ENCODE measurements around the gene APOL1. TPM values are rescaled to one million over a fixed set of nuclear protein-coding genes. Genes with fewer than 3 reads are reported as not detected.
A peak's percentile ranks its signal among the peaks of the same experiment; 100 is the strongest.

The APOL1 gene
- total and polyA plus RNA-seq, 7 experiments from 2014 or later: 6.2 to 91.1 (median 17.8) TPM

DNA sequence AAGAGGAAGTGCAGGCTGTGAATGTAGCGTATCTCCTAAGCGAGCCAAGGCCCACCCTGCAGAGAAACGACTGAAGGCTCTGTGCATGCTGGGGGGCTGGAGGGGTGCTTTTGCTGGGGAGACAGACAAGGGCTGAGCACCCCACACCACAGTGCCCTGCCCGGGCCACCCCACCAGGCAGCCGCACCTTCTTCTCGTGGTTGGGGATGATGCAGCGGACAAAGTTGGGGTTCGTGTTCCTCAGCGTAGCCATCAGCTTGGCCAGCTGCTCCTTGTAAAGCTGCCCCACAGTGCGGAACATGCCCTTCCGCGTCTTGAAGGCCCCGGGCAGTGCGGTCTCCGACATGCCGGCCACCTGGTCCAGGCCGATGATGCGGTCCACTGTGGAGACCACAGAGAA is 53.3 kb downstream of the APOL1 start:
- H3K27me3 ChIP-seq (ENCODE audit: control insufficient read depth in 2 of 2, insufficient read depth in 2 of 2, low read length in 2 of 2): no peaks in the 10 kb centered on the region
- CTCF ChIA-PET: no interaction called here
- H3K9me3 Mint-ChIP-seq: peaks cover 0 to 2% (median 0%) of the 10 kb centered on the region in 11 donors
- peaks cover 6 to 16% (median 8%) of the 10 kb centered on the region in 7 donors for H3K4me1 Mint-ChIP-seq
- H3K27me3 Mint-ChIP-seq: no peaks in the 10 kb centered on the region
- H3K4me3 Mint-ChIP-seq: no peak overlapping the region
- H3K36me3 Mint-ChIP-seq: peaks cover 7 to 56% (median 22%) of the 10 kb centered on the region in 5 donors
- intact Hi-C loops (cut with micrococcal nuclease): no loop called here
- POLR2A ChIA-PET: interaction anchor here (0.6 to 1.6 kb wide), 3 partner anchors 8 to 272 kb away, joined by 4 to 5 read pairs (median 5); no protein-coding TSS in a partner anchor
- H3K4me3 ChIP-seq (ENCODE audit: low read length): no peak overlapping the region
- DNase-seq (no peak), ATAC-seq (no peak)
- peaks cover 49 to 100% (median 53%) of the 10 kb centered on the region in 3 experiments for H3K36me3 ChIP-seq (ENCODE audit: control insufficient read depth in 2 of 3, insufficient read depth in 3 of 3, low read length in 3 of 3)
- peaks cover 0 to 3% of the 10 kb centered on the region in 2 donors for H3K4me1 ChIP-seq (ENCODE audit: control insufficient read depth in 2 of 2, insufficient read depth in 2 of 2, low read length in 2 of 2)
- no peak overlapping the region for H3K27ac ChIP-seq (ENCODE audit: low read depth, low read length)
- H3K9me3 ChIP-seq (ENCODE audit: control insufficient read depth in 2 of 3, low read length in 3 of 3): no peaks in the 10 kb centered on the region
- peak overlapping the region in 1 of 9 donors; percentile 51 for H3K27ac Mint-ChIP-seq

DNA sequence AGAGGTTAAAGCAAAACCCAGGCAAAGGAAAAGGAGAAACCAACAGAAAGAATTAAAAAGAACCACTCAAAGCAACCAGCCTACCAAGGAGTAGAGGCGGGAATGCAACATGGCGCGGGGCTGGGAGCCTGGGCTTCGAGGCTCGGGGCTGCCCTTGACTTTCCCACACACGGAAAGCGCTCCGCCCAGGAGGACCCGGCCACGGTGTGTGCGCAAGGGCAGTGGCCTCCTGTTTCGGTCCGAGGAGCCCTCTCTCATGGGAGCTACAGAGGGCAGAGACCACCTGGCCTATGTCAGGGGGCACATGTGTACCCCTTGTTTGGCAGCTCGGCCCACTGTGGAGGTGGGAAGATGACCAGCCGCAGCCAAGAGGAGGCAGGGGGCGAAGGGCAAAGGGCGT is 55.9 kb downstream of the APOL1 start:
- H3K27me3 ChIP-seq (ENCODE audit: control insufficient read depth in 2 of 2, insufficient read depth in 2 of 2, low read length in 2 of 2): no peaks in the 10 kb centered on the region
- H3K4me1 ChIP-seq (ENCODE audit: control insufficient read depth in 2 of 2, insufficient read depth in 2 of 2, low read length in 2 of 2): no peaks in the 10 kb centered on the region
- Mint-ChIP-seq H3K4me3 (no peak overlapping the region), H3K9me3 (peaks cover 0 to 2% (median 0%) of the 10 kb centered on the region in 11 donors), H3K4me1 (peaks cover 0 to 8% (median 4%) of the 10 kb centered on the region in 7 donors), H3K27me3 (no peaks in the 10 kb centered on the region), H3K27ac (peak overlapping the region in 5 of 9 donors; percentile 10 to 76 (median 25)), H3K36me3 (peaks cover 10 to 60% (median 19%) of the 10 kb centered on the region in 5 donors)
- intact Hi-C loops (cut with micrococcal nuclease): no loop called here
- POLR2A ChIA-PET: interaction anchor here (0.6 kb wide), 1 partner anchor 36 kb away, joined by 5 read pairs; no protein-coding TSS in a partner anchor
- no peak for DNase-seq
- no peaks in the 10 kb centered on the region for H3K9me3 ChIP-seq (ENCODE audit: control insufficient read depth in 2 of 3, low read length in 3 of 3)
- CTCF ChIA-PET: no interaction called here
- H3K27ac ChIP-seq (ENCODE audit: low read depth, low read length): no peak overlapping the region
- H3K4me3 ChIP-seq (ENCODE audit: low read length): no peak overlapping the region
- H3K36me3 ChIP-seq (ENCODE audit: control insufficient read depth in 2 of 3, insufficient read depth in 3 of 3, low read length in 3 of 3): peaks cover 52 to 100% (median 60%) of the 10 kb centered on the region in 3 experiments
- no peak for ATAC-seq

DNA sequence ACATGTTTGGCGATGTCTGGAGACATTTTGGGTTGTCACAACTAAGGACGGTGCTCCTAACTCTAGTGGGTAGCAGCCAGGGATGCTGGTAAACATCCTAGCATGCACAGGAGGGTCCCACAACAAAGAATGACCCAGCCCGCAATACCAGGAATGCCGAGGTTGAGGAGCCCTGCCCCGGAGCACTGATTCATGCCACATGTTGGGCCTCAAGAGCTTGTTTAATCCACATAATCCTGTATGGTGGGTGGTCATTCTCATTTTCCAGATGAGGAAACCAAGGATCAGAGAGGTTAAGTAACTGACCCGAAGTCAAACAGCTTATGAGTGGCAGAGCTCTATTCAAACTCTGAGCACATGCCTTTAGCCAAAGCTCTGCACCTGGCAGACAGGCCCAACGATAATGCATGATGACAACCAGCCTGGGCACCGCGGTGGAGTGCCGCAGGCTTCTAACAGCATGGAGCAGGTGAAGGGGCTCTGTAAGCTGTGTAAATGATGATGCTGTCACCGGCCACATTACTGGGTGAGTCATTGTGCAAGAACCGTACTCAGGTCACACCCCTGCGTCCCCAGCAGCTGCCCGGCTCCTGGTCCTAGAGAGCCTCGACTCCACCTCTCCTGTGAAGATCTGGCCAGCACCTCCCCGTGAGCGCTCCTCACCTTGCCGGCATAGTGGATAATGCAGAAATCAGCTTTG is 58.6 kb downstream of the APOL1 start:
- peak overlapping the region in 1 of 9 donors; percentile 72 for H3K27ac Mint-ChIP-seq

DNA sequence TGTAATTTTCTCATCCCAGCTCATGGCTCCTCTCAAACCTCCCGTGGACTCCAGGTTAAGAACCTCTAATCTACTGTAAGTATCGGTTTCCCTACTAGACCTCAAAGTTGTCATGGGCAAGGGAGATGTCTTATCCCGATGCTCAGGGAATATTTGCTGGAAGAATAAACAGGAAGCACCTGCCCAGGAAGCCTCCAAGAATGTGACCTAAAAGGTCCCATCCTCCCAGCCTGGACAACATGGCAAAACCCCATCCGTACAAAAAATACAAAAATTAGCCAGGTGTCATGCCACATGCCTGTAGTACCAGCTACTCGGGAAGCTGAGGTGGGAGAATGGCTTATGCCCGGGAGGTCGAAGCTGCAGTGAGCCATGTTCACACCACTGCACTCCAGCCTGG is 62.4 kb downstream of the APOL1 start:
- Histone ChIP-seq H3K27ac (ENCODE audit: low read depth, low read length) (no peak overlapping the region), H3K4me1 (ENCODE audit: control insufficient read depth in 2 of 2, insufficient read depth in 2 of 2, low read length in 2 of 2) (no peaks in the 10 kb centered on the region), H3K36me3 (ENCODE audit: control insufficient read depth in 2 of 3, insufficient read depth in 3 of 3, low read length in 3 of 3) (peaks cover 77 to 98% (median 77%) of the 10 kb centered on the region in 3 experiments), H3K27me3 (ENCODE audit: control insufficient read depth in 2 of 2, insufficient read depth in 2 of 2, low read length in 2 of 2) (no peaks in the 10 kb centered on the region), H3K4me3 (ENCODE audit: low read length) (no peak overlapping the region), H3K9me3 (ENCODE audit: control insufficient read depth in 2 of 3, low read length in 3 of 3) (no peaks in the 10 kb centered on the region)
- intact Hi-C loops (cut with micrococcal nuclease): no loop called here
- Mint-ChIP-seq H3K27me3 (no peaks in the 10 kb centered on the region), H3K9me3 (no peaks in the 10 kb centered on the region), H3K27ac (peak overlapping the region in 7 of 9 donors; percentile 6 to 82 (median 38)), H3K4me3 (no peak overlapping the region), H3K4me1 (peaks cover 0 to 9% (median 3%) of the 10 kb centered on the region in 7 donors), H3K36me3 (peaks cover 13 to 59% (median 23%) of the 10 kb centered on the region in 5 donors)
- ATAC-seq (no peak), DNase-seq (no peak)
- ChIA-PET POLR2A (interaction anchor here (0.7 to 2.0 kb wide), 3 partner anchors 12 to 651 kb away, joined by 3 to 7 read pairs (median 4); no protein-coding TSS in a partner anchor), CTCF (interaction anchor here (1.1 to 1.5 kb wide), 2 partner anchors 13 to 76 kb away, joined by 5 to 7 read pairs; partner anchors contain the start of gene APOL2)

More for the DNA sequence above, 58.6 kb downstream of the APOL1 start:
- Mint-ChIP-seq H3K4me3 (no peak overlapping the region), H3K36me3 (peaks cover 11 to 50% (median 18%) of the 10 kb centered on the region in 5 donors), H3K27me3 (no peaks in the 10 kb centered on the region), H3K9me3 (no peaks in the 10 kb centered on the region), H3K4me1 (peaks cover 0 to 9% (median 4%) of the 10 kb centered on the region in 7 donors)
- intact Hi-C loops (cut with micrococcal nuclease): no loop called here
- Histone ChIP-seq H3K36me3 (ENCODE audit: control insufficient read depth in 2 of 3, insufficient read depth in 3 of 3, low read length in 3 of 3) (peaks cover 63 to 98% (median 73%) of the 10 kb centered on the region in 3 experiments), H3K4me1 (ENCODE audit: control insufficient read depth in 2 of 2, insufficient read depth in 2 of 2, low read length in 2 of 2) (no peaks in the 10 kb centered on the region), H3K4me3 (ENCODE audit: low read length) (no peak overlapping the region), H3K27me3 (ENCODE audit: control insufficient read depth in 2 of 2, insufficient read depth in 2 of 2, low read length in 2 of 2) (no peaks in the 10 kb centered on the region), H3K9me3 (ENCODE audit: control insufficient read depth in 2 of 3, low read length in 3 of 3) (no peaks in the 10 kb centered on the region), H3K27ac (ENCODE audit: low read depth, low read length) (no peak overlapping the region)
- ChIA-PET CTCF (interaction anchor here (1.3 kb wide), 1 partner anchor 10 kb away, joined by 5 read pairs; no protein-coding TSS in a partner anchor), POLR2A (interaction anchor here (0.7 to 1.7 kb wide), 5 partner anchors 10 to 156 kb away, joined by 3 to 10 read pairs (median 3); no protein-coding TSS in a partner anchor)
- ATAC-seq: no peak
- DNase-seq: no peak

DNA sequence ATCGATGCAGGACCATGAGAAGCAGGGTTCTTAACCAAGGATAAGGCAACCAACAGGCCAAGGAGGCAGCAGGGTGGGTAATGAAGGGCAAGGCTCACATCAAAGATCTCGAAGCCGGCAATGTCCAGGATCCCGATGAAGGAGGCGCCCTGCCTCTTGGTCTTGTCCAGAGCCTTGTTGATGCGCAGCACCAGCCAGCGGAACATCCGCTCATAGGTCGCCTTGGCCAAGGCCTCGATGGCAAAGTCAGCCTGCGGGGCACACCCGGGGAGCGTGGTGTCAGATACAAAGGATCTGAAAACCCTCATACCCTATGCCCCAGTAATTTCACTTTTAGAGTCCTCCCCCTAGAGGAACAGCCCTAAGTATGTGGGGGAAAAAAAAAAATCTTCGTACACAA is 63.5 kb downstream of the APOL1 start:
- CTCF ChIA-PET: no interaction called here
- H3K36me3 ChIP-seq (ENCODE audit: control insufficient read depth in 2 of 3, insufficient read depth in 3 of 3, low read length in 3 of 3): peaks cover 67 to 98% (median 73%) of the 10 kb centered on the region in 3 experiments
- no peaks in the 10 kb centered on the region for H3K9me3 ChIP-seq (ENCODE audit: control insufficient read depth in 2 of 3, low read length in 3 of 3)
- Mint-ChIP-seq H3K9me3 (no peaks in the 10 kb centered on the region), H3K4me3 (no peak overlapping the region), H3K27me3 (no peaks in the 10 kb centered on the region), H3K27ac (peak overlapping the region in 7 of 9 donors; percentile 26 to 75 (median 46)), H3K4me1 (peaks cover 0 to 10% (median 3%) of the 10 kb centered on the region in 7 donors), H3K36me3 (peaks cover 13 to 60% (median 23%) of the 10 kb centered on the region in 5 donors)
- no peak for ATAC-seq
- POLR2A ChIA-PET: interaction anchor here (2.0 kb wide), 1 partner anchor 11 kb away, joined by 7 read pairs; no protein-coding TSS in a partner anchor
- no peak overlapping the region for H3K27ac ChIP-seq (ENCODE audit: low read depth, low read length)
- H3K4me3 ChIP-seq (ENCODE audit: low read length): no peak overlapping the region
- H3K27me3 ChIP-seq (ENCODE audit: control insufficient read depth in 2 of 2, insufficient read depth in 2 of 2, low read length in 2 of 2): no peaks in the 10 kb centered on the region
- intact Hi-C loops (cut with micrococcal nuclease): no loop called here
- DNase-seq: no peak
- H3K4me1 ChIP-seq (ENCODE audit: control insufficient read depth in 2 of 2, insufficient read depth in 2 of 2, low read length in 2 of 2): no peaks in the 10 kb centered on the region

Data from naive thymus-derived CD4-positive, alpha-beta T cell (primary cell).